Measurements from ENCODE around the gene NOTCH2NLA.
"Not testable (repeated sequence)": the region's sequence is repeated elsewhere in the genome, so short reads cannot be mapped to it uniquely, and the experiment has no call there.

Gene NOTCH2NLA

DNA sequence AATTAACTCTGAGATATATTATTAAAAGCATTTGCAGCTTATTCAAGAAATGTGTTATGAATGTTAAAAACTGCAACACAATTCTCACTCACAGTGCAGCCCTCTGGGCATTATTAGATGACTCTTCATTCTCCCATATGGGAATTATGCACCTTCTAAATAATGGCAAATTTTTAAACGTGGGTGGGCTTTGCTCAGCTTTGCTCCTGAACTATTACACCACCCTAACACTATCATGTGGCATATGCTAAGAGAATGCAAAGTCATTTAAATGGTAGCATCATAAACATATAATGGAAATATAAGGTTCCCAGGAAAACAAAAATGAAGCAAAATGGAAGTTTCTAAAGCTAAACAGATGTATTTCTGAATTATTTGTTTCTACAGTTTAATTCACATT is 61.5 kb downstream of the NOTCH2NLA start:
- not testable (repeated sequence) for DNase-seq

DNA sequence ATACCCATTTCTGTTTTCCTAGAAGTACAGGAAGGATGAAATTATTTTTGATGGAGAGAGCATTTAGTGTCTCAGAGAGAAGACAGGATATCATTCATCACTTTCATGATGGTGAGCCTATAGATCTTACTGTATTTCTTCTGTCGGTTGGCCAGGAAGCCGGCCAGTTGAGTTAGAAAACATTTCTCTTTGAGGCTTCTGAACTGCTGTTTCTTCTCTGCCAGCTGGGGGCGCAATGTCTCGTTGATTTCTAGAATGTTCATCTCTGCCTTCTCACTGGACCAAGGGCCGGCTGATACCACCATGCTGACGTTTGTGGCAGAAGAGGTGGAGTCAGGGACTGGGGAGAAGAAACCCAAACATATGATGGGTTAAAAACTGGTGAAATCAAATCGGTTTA is 84.4 kb downstream of the NOTCH2NLA start, which contains the start of gene NBPF10:
Gene NBPF10 (minus strand): TSS at position 340 of the 400 bp plus-strand sequence. CDS start 35 bp downstream, at position 305.
- DNase-seq = not testable (repeated sequence)
